Ascending aorta (tissue), 2 donors: ENCODE results near the gene TSPO. TPM values are rescaled to one million over a fixed set of nuclear protein-coding genes. Genes with fewer than 3 reads are reported as not detected.

Source experiments
- DNase-seq, 2 donors: peaks; one replicate each; pipeline ENCODE4 v3.0.0-alpha.2; 2019; ENCODE audit warnings: low spot score in 2 of 2
- H3K27ac ChIP-seq, 2 donors: fragments of 200-600 bp; sonication (generic); one replicate each; pipeline ENCODE4 v1.5.1; 2016 to 2017; ENCODE audit warnings: mild to moderate bottlenecking in 1 of 2
- H3K27me3 ChIP-seq: fragments of 200-600 bp; sonication (generic); one replicate; pipeline ENCODE4 v1.5.1; 2017
- H3K36me3 ChIP-seq, 2 donors: fragments of 200-600 bp; sonication (generic); one replicate each; pipeline ENCODE4 v1.5.1; 2016
- H3K4me1 ChIP-seq, 2 donors: fragments of 200-600 bp; sonication (generic); one replicate each; pipeline ENCODE4 v1.5.1; 2016 to 2017; ENCODE audit warnings: mild to moderate bottlenecking in 1 of 2
- H3K4me3 ChIP-seq, 2 donors: fragments of 200-600 bp; sonication (generic); one replicate each; pipeline ENCODE4 v1.5.1; 2016 to 2017; ENCODE audit warnings: mild to moderate bottlenecking in 1 of 2
- H3K9me3 ChIP-seq, 2 donors: fragments of 200-600 bp; sonication (generic); one replicate each; pipeline ENCODE4 v1.5.1; 2016
- CTCF ChIP-seq, 3 experiments: fragments of 200-600 bp in 2 of 3; fragments of 450-650 bp in 1 of 3; sonication (generic) in 2 of 3; IDR thresholded peaks; one replicate each; pipeline ENCODE4 v1.5.1; 2016 to 2019; ENCODE audit warnings: antibody characterized with exemption in 3 of 3, mild to moderate bottlenecking in 1 of 3, moderate library complexity in 1 of 3
- intact Hi-C: fragments of 100-400 bp; cut with DNase I; formaldehyde crosslinking; loops from one replicate; pipeline ENCODE4 v1.15.1; 2023
- total RNA-seq: library from RNA; depleted of rRNA; stranded (reverse); fragments of >200 nt; gene quantifications from one replicate; pipeline ENCODE4 v1.1.0, GENCODE V29; 2016

The TSPO gene
- total RNA-seq, 1 donor from 2014 or later = 961 TPM

GRCh38 chr22:43147821-43148220, 3.5 kb upstream of the TSPO start:
- TF ChIP-seq CTCF (IDR thresholded peaks at IDR 0.05) = no peak
- no peak for DNase-seq
- intact Hi-C loops = no loop called here
- no peaks in the 10 kb centered on the region for H3K36me3 ChIP-seq
- H3K27me3 ChIP-seq = no peaks in the 10 kb centered on the region
- peaks cover 6 to 10% of the 10 kb centered on the region in 2 donors for H3K4me1 ChIP-seq
- H3K9me3 ChIP-seq = no peaks in the 10 kb centered on the region
- H3K4me3 ChIP-seq = no peak overlapping the region
- no peak overlapping the region for H3K27ac ChIP-seq

GRCh38 chr22:43148581-43148980, 2.8 kb upstream of the TSPO start:
- no peak overlapping the region for H3K27ac ChIP-seq
- H3K4me1 ChIP-seq = peaks cover 6 to 7% of the 10 kb centered on the region in 2 donors
- intact Hi-C loops = no loop called here
- H3K36me3 ChIP-seq = no peaks in the 10 kb centered on the region
- H3K27me3 ChIP-seq = no peaks in the 10 kb centered on the region
- no peak for TF ChIP-seq CTCF (IDR thresholded peaks at IDR 0.05)
- no peaks in the 10 kb centered on the region for H3K9me3 ChIP-seq
- no peak for DNase-seq
- H3K4me3 ChIP-seq = no peak overlapping the region

GRCh38 chr22:43150731-43151206, 590 bp upstream of the TSPO start:
- intact Hi-C loops = loop anchor here (1.0 kb wide), 1 partner anchor 36 kb away; no protein-coding TSS in a partner anchor
- DNase-seq = peak in 1 of 2 donors; percentile 69
- Histone ChIP-seq H3K27me3 (no peaks in the 10 kb centered on the region), H3K4me3 (peak overlapping the region; percentile 61 to 83), H3K9me3 (no peaks in the 10 kb centered on the region), H3K36me3 (no peaks in the 10 kb centered on the region), H3K27ac (peak overlapping the region; percentile 77 to 94), H3K4me1 (peaks cover 6 to 10% of the 10 kb centered on the region in 2 donors)
- no peak for TF ChIP-seq CTCF (IDR thresholded peaks at IDR 0.05)

GRCh38 chr22:43152003-43152356, 621 bp downstream of the TSPO start:
- Histone ChIP-seq H3K9me3 (no peaks in the 10 kb centered on the region), H3K4me3 (peak overlapping the region; percentile 61 to 83), H3K27me3 (no peaks in the 10 kb centered on the region), H3K36me3 (no peaks in the 10 kb centered on the region), H3K27ac (peak overlapping the region; percentile 77 to 94), H3K4me1 (peaks cover 6 to 10% of the 10 kb centered on the region in 2 donors)
- intact Hi-C loops = no loop called here
- no peak for TF ChIP-seq CTCF (IDR thresholded peaks at IDR 0.05)
- no peak for DNase-seq

GRCh38 chr22:43152357-43153071, 1.2 kb downstream of the TSPO start:
- DNase-seq = peak; percentile 35 to 89
- intact Hi-C loops = no loop called here
- Histone ChIP-seq H3K27me3 (no peaks in the 10 kb centered on the region), H3K9me3 (no peaks in the 10 kb centered on the region), H3K4me1 (peaks cover 6 to 10% of the 10 kb centered on the region in 2 donors), H3K36me3 (no peaks in the 10 kb centered on the region), H3K27ac (peak overlapping the region; percentile 77 to 94), H3K4me3 (peak overlapping the region; percentile 61 to 83)
- TF ChIP-seq CTCF (IDR thresholded peaks at IDR 0.05) = no peak
